ENCODE data around the gene PPM1L.
"Not testable (repeated sequence)": the region's sequence is repeated elsewhere in the genome, so short reads cannot be mapped to it uniquely, and the experiment has no call there.

The PPM1L gene

GRCh38 chr3:160950542-160950941 is 194.5 kb downstream of the PPM1L start:
- DNase-seq, result no peak
- intact Hi-C loops (cut with DNase I), result no loop called here

GRCh38 chr3:160950954-160951353 is 194.9 kb downstream of the PPM1L start:
- intact Hi-C loops (cut with DNase I), result no loop called here
- no peak for DNase-seq

DNA sequence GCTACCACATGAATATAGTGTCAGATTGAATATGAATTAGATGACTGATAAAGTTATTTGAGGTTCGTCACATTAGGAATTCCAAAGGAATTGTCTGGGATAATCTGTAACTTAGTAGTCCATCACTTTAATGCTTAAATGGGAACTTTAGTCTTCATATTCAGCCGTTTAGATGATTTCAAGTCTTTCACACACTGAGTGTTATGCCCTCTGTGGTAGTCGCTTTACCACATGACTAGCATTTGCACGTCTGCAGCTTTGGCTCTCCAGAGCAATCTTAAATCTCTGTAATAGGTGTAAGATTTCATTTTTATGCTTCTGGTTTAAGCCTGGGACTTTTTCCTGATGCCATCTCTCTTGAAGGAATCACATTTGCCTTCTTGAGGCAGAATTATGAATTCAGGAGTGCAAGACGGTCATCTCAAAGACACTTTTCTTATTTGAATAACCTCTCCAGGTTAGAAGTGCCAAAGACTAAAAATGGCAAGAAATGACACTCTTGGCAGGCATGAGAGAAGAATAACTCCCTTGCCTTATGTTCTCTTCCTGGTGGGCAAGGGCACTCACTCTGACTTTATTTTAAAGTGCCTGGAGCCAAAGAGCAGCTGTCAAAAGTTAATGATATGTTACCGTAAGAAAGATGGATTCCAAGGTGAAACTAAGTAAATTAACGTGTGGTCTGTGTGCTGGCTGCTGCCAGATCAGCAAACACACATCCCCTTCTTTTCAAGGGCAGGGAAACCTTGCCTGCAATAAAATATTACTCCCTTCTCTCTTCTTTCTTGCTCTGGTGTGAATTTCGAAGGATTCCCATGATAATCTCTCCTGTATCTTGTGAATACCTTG is 195.8 kb downstream of the PPM1L start:
- intact Hi-C loops (cut with DNase I), result no loop called here
- no peak for DNase-seq

DNA sequence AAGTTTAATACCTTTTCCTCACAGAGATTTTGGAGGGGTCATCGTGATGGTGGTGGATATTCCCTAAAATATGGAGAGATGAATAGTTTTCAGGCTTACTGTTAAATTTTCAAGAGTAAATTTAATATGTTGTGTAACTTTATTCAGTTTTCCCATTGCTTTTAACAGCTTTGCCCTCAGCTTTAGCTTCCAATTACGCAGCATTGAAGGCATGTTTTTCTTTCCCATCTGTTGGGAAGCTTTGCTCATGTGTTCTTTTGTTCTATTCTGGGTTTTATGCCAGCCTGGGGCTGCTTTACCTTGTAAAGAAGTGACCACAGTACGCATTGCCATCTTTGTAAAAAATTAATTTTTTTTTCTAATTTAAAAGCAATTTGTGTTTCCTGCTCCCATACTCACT is 197.7 kb downstream of the PPM1L start:
- intact Hi-C loops (cut with DNase I), result no loop called here
- no peak for DNase-seq

DNA sequence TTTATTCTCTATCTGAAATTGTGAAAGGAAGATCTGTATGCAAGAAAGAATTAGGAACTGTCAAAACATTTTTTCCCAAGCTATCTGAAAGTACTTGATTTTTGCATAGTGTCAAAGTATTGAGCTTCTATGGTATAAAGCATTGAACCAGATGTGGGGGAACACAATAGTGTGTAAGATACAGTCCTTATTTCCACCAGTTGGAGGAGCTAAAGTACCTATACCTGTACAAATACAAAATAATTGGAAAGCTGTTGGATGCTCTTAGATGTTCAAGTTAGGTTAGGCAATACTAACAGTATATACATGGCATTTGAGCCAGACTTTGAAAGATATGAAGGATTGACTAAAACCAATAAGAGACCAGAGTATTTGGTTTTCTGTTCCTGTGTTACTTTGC is 200.8 kb downstream of the PPM1L start:
- intact Hi-C loops (cut with DNase I), result no loop called here
- no peak for DNase-seq

- no peak for DNase-seq
- intact Hi-C loops (cut with DNase I), result no loop called here
Measured at GRCh38 chr3:160960568-160960967, 204.5 kb downstream of the PPM1L start.

DNA sequence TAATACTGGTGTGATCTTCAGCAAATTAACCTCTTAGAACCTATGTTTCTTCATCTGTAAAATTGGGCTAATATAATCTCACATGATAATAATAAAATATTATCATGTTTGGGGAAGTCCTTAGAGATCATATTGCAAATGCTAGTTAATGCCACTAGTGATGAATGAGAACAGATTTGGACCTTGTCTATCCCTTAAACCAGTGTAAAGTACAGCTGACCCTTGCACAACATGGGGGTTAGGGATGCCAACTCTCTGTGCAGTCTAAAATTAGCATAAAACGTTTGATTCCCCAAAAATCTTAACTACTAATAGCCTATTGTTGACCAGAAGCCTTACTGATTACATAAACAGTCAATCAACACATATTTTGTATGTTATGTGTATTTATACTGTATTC is 207.9 kb downstream of the PPM1L start:
- intact Hi-C loops (cut with DNase I), result no loop called here
- no peak for DNase-seq

- intact Hi-C loops (cut with DNase I), result no loop called here
- DNase-seq, result no peak
Measured at GRCh38 chr3:160968761-160969160, 212.7 kb downstream of the PPM1L start.

DNA sequence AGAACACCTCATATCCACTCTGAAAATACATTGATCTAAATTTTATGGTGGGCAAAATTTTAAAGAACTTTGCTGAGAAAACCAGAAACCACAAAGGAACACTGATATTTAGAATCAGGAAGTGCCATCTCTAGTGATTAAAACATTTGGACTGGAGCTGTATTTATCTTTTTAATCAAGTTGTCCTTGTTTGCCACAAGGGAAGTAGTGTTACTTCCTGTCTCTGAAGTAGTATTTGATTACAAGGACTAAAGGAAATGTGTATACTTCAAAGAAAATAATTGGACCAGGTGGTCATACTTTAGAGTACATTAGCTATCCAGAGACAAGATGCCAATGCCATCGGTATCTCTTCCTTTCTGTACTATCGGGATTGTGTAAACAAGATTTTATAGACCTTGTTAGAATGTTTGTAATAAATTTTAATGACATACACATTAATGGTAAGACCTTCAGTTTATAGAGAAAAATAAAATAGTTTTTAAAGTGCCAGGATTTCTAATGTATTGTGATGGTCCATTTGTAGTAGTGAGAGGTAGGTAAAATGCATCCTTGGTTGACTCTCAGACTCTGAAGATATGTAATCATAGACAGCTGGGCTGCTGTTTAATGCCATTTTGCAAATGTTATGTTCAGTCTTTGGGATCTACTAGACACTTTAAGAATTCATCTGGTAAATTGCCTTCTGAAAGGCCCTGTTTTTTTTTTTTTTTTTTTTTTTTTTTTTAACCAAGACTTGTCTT is 217.2 kb downstream of the PPM1L start:
- DNase-seq, result no peak
- intact Hi-C loops (cut with DNase I), result no loop called here

DNA sequence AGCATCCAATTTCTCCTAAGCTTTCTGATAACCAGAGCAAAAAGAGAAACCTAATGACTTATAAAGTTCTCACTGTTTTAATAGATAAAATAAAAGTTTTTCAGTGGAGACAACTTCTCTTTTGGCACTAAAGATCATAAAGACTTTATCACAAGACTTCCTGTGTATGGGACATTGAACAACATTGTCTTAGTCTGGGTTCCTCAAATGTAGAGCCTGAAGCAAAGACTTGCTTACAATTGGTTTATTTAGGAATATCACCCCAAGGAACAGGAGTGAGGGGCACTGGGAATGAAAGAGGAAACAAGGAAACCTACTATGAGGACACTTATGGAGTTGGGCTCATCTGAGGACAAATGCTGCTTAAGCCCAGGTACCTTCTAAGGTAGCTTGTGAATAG is 221.7 kb downstream of the PPM1L start:
- intact Hi-C loops (cut with DNase I), result no loop called here
- DNase-seq, result no peak

GRCh38 chr3:160980740-160981139 is 224.7 kb downstream of the PPM1L start:
- intact Hi-C loops (cut with DNase I), result no loop called here
- no peak for DNase-seq

DNA sequence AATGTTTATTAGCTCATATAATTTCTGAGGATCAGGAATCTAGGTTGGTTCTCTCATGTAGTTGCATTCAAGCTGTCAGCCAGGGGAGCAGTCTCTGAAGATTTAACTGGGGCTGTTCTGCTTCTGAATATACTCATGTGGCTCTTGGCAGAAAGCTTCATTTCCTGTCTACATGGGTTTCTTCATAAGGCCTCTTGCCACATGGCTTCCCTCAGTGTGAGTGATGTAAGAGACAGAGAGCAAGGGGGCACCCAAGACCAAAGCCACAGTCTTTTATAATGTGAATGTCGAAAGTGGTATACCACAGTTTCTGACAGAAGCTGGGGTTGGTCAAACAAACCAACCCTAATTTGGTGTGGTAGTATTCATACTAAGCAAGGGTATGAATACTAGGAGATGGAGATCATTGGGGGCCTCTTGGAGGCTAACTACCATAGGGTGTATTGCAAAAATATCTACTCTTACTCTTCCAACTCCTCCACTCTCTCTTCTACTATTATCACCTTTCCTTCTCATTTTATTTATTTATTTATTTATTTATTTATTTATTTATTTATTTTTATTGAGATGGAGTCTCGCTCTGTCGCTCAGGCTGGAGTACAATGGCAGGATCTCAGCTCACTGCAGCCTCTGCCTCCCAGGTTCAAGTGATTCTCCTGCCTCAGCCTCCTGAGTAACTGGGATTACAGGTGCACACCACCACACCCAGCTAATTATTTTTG is 225.3 kb downstream of the PPM1L start:
- intact Hi-C loops (cut with DNase I), result no loop called here
- peak in 20 of 42 donors; percentile 1 to 48 (median 16) for DNase-seq

DNA sequence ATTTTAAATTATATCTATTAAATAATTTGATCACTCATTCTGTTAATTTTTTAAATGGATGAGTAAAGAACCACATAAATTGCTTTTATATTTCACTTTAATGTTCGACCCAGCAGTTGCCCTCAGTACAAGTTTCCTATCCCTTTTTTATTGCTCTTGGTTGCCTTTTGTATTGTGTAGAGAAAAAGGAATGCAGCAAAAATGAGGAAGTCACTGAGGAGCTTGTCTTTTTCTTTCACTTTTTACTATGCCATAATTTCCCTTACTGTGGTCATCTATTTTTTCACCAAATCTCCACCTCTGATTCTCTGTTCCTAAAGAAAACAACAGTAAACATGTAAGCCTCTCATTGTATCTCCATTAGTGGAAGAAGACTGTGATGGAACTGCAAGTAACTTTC is 226.5 kb downstream of the PPM1L start:
- DNase-seq, result no peak
- intact Hi-C loops (cut with DNase I), result no loop called here

DNA sequence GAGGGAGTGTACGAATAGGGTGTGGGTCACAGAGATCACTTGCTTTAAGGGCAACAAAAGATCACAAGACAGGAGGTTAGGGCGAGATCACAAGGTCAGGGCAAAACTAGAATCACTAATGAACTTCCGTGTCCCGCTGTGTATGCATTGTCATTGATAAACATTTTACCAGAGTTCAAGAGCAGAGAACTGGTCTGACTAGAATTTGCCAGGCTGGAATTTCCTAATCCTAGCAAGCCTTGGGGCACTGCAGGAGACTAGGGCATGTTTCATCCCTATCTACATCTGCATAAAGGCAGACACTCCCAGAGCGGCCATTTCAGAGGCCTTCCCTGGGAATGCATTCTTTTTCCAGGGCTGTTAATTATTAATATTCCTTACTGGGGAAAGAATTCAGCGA is 227.9 kb downstream of the PPM1L start:
- intact Hi-C loops (cut with DNase I); DNase-seq: not testable (repeated sequence)

GRCh38 chr3:160986069-160986468 is 230.0 kb downstream of the PPM1L start:
- intact Hi-C loops (cut with DNase I), result no loop called here
- peak in 3 of 42 donors; percentile 10 to 39 (median 18) for DNase-seq

DNA sequence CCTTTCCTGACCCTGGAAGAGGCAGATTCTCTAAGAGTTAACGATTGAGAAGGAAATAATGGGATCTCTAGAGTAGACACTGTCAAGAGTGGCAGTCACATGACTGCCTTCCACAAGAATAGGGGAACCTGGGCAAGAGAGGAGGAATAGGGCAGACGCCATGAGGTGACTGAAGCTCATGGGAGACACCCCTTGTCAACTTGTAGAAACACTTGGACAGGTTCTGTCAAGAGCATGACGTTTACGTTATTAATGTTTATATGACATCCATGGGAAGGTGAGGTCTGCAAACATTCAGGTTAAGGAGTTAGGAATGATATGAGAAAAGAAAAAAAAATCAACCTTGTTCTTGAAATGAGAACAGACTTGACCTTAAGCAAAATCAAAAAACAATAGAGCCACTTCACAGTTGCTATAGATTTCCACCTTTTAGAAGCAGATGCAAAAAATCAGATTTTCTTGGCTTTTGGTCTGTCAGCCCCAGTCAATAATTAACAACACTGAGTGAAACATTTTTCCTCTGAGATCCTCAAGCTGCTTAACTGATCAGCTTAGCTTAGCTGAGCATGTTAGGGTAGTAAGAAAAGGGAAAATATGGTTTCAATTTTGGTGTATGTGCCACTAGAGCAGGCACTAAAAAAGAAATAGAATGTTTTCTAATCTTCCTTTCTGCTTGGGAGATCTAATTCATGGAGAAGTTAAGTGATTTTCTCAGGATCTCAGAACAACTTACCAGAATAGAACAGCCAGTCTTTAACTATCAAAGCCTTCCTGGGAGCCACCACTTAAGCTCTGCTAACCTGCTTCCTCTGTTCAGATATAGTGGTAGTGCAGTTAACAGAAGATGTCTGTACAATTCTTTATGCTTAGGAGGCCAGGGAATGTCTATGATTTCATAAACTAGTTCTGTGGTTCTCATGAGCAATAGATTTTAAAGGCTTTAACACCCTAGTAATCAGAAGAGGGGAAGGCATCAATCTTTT is 232.2 kb downstream of the PPM1L start:
- intact Hi-C loops (cut with DNase I), result no loop called here
- DNase-seq, result no peak

DNA sequence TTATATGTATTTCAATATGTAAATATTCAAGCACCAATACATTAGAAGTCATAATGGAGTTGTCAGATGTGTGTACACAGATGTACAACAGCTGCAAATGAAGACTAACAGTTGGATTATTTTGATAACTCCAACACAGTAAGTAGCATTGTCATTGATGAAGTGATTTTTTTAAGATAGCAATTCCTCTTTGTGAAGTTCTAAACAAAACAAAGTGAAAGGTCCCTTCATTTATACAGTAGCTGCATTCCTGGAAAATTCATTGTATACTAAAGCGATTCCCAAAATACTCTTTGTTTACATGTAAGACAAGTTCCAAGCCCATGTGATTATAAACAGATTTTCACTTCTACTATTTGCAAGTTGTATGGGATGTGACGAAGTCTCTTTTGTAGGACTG is 234.4 kb downstream of the PPM1L start:
- intact Hi-C loops (cut with DNase I), result no loop called here
- DNase-seq, result no peak

DNA sequence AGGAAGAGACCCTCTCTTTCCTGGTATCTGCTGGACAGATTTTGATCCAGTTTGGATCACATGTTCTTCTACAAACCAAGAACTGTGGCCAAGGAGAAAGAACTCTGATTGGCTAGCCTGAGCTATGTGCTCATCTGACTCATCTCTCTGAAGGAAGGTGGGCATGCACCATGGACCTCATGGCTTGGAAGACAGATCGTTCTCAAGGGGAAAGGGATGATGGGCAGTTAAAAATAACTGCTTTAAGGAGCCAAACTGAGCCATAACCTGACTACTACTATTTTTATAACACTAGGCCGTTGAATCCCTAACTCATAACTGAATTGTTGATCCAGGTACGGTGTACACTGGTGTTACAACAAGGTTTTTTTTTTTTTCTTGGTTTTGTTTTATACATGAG is 236.7 kb downstream of the PPM1L start:
- DNase-seq, result no peak

GRCh38 chr3:160996811-160997210 is 240.8 kb downstream of the PPM1L start:
- intact Hi-C loops (cut with DNase I), result no loop called here
- DNase-seq, result no peak

More for the DNA sequence above, 236.7 kb downstream of the PPM1L start:
- intact Hi-C loops (cut with DNase I), result no loop called here

Measured in head of caudate nucleus (tissue), 42 donors.